NK-92 treated with Interleukin-12 subunit alpha and Interleukin-12 subunit beta, amount 100 ng/mL, for 24 hours (cell line): Measurements from ENCODE around the gene SLC35B4.

ENCODE experiments used
- DNase-seq: peaks from one replicate; lab custom pipeline; 2025; lab: John Stamatoyannopoulos, UW

The SLC35B4 gene

DNA sequence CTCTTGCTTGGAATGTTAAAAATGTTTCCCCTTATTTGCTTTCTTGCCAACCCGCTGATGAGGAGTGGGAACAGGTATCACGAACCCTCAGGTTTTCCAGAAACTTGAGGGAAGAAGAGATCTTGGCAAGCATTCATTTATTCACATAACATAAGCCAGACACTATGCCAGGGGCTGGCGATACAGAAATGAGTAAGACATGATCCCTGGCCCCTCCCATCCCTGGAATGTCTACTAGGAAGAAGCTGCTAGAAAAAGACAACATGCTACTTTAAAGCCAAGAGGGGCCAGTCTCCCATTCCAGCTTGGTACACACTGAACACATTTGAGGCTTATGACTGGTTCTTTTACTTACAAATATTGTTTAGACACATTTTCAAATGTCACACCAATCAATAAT, 26.4 kb downstream of the SLC35B4 start:
- DNase-seq, result no peak

DNA sequence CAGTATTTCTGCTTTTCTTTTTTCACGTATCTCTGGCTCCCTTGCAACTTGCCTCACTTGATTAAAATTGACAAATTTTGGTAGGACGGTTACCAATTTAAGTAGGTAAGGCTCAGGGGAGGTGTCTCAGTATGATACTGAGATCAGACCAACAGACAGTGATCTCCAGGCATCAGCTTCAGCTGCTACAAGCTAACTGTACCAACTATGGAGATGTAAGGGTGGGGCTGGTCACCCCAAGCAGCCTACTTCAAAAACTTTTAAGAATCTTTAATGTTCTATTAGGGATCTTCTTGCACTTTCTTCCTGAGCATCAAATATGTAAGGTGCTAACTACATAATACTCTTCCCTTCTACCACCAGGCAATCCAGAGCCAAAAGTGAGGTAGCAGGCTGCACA, 26.9 kb downstream of the SLC35B4 start:
- DNase-seq, result no peak

GRCh38 chr7:134289423-134289822, 27.3 kb downstream of the SLC35B4 start:
- DNase-seq, result no peak

GRCh38 chr7:134287916-134288659, 28.6 kb downstream of the SLC35B4 start:
- no peak for DNase-seq

GRCh38 chr7:134284952-134285351, 31.8 kb downstream of the SLC35B4 start:
- no peak for DNase-seq

DNA sequence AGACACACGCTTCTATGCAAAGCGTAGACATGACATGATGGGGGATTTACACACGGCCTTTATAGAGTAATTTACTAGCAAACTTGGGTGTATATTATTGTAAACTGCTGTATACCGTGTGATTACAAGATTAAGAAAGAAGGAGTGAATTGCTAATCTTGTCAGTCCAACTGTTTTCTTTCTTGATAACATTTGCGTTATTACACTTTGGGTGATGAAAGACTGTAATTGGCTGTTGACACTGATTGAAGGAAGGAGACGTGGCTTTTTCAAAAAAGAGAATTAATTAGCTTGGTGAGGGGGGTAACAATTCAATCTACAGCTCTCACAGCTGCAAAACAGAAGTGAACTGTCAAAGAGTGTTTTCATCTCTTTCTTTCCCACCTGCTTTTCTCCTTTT, 32.7 kb downstream of the SLC35B4 start:
- DNase-seq, result no peak

DNA sequence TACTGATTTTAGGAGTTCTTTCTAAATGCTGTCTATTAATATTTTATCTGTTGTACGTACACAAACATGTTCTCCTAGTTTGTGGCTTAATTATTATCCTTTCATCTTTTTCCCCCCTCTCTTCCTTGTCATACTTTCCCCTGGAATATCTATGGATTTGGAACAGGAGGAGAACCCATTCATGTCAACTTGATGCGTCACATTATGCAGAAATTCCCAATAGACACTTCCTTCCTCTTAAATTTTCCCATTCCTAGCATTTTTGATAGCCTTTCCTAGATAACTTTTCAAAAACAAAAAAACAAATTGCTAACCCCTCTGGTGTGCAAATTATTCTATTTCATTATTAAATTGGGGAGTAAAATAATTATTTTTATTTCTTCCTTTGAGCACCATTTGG, 36.2 kb downstream of the SLC35B4 start:
- no peak for DNase-seq

- no peak for DNase-seq
Observed at GRCh38 chr7:134279898-134280297, 36.8 kb downstream of the SLC35B4 start.

- DNase-seq, result no peak
Observed at GRCh38 chr7:134279336-134279735, 37.4 kb downstream of the SLC35B4 start.

DNA sequence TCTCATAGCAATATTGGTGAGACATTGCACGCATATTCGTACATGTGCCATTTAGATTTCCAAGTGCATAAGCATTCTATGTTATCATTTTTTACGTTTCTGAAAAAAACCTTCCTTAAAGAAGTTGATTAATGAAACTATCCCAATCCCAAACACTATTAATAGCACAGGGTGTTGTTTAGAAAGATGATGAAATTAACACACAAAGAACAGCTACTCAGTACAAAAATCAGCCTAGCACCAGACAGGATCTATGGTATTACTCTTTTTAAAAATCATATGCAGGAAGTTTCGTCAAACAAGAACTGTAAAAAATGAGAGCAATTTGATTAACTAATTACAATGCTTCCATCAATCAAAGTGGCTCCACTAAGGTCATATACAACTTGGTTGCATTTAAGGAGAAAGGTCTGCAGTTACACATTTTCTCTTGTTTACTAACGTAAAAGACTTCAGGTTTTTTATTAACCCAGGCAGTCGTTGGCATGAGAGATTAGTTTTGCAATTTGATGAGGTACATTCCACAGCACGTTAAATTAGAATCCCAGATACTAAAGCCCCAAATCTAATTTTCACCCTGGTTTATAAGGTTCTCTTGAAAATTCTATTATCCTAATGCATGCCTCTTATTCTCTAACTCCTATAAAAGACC, 38.1 kb downstream of the SLC35B4 start:
- no peak for DNase-seq

DNA sequence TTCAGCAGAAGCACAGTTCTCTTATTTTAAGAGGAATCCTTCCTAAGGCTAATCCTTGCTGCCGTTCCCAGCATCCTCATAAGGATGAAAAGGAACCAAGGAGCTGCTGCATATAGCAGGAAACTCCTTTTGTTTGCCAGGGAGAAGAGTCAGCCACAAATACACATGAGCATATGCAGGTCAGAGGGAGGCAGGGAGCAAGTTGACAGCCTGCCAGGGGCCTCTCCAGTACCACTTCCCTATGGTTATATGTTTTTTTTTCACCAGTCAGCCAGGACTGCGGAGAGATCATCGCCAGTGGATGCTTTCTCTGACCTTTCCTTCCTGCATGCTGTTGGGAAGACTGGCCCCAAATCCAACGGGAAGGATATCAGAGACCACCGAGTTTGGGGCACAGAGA, 39.8 kb downstream of the SLC35B4 start:
- DNase-seq, result no peak

- DNase-seq, result no peak
Observed at GRCh38 chr7:134262322-134262721, 54.4 kb downstream of the SLC35B4 start.

GRCh38 chr7:134255814-134256213, 60.9 kb downstream of the SLC35B4 start:
- DNase-seq, result no peak

- DNase-seq, result no peak
Observed at GRCh38 chr7:134254311-134254710, 62.4 kb downstream of the SLC35B4 start.

DNA sequence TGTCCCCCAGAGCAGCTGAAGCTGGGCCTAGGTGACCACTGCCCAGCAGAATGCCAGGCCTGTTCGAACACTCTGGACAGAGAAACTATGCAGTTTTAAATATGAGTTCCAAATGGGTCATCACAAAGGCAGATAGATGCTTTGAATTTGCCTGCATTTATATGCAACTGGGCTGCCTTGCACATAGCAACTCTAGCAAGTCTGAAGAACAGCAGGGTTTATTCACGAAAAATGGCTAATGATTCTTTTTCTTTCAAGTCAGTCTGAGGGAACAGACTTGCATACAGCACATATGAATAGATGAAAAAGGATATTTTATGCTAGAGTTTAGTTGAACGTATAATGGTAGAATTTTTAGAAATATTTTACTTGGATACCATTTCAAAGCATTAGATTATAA, 68.5 kb downstream of the SLC35B4 start:
- no peak for DNase-seq

DNA sequence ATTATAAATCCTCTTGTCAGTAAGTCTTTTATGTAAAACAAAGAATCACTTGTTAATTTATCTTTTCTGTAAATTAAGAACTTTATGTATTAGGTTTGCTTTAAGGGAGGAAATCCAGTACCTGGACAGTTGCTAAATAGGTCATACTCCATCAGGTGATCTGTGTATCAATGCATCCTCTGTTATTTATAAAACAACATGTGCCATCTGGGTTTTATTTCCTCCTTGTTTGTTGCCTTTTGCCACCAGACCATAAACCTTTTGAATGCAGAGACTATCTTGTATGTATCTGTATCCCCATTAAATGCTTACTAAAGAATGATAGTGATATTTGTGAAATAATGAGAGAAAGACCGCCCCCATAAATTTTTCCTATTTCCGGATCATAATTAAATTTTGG, 70.0 kb downstream of the SLC35B4 start:
- DNase-seq, result no peak

DNA sequence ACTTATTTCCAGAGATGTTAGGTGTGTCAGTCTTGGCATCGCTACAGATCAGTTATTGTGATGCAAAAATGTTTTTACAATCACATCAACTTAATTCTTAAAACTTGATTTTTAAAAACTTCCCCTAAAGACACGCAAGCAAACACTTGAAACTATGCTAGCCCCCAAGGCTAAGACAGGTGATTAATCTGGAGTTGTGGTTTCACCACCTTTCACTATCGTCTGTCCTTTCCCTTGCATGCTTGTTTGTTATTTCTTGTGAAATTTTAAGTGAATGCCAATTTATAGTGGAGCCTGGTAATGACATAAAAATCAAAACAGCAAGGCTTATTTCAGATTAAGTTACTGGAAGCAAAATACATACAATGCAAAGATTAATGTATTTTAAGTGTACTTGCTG, 70.4 kb downstream of the SLC35B4 start:
- no peak for DNase-seq

DNA sequence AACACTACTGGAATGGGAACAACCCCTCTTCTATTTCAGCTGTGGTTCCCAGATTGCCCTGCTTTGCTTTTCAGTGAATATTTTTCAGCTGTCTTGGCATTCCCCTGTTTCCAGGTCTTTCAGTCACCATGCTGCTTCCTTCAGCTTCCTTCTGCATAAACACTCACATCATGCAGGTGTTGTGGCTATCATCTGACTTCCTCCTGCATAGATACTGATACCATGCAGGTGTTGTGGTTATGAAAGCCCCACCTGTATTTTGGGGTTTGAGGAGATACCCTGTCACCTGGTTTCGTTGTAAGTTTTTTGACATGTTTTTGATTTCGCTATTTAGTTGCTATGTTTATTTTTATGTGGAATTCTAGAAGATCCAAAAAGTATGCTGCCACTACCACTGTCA, 71.5 kb downstream of the SLC35B4 start:
- no peak for DNase-seq
